WERI-Rb-1 (cell line): ENCODE results near the gene DENR.
"Not testable (repeated sequence)": the region's sequence is repeated elsewhere in the genome, so short reads cannot be mapped to it uniquely, and the experiment has no call there.

Source experiments
- DNase-seq: peaks from one replicate; pipeline ENCODE4 v3.0.0-alpha.2; 2020
- H3K27ac ChIP-seq: fragments of 250-450 bp; sonication (Bioruptor Pico); 2 replicates; pipeline ENCODE4 v1.5.1; 2020; ENCODE audit warnings: mild to moderate bottlenecking, moderate library complexity
- H3K27me3 ChIP-seq: fragments of 250-450 bp; sonication (Bioruptor Pico); 2 replicates; pipeline ENCODE4 v1.5.1; 2021; ENCODE audit warnings: mild to moderate bottlenecking, low read depth, moderate library complexity; ENCODE audit not compliant: insufficient read depth, severe bottlenecking
- H3K36me3 ChIP-seq: fragments of 250-450 bp; sonication (Bioruptor Pico); 2 replicates; pipeline ENCODE4 v1.5.1; 2020; ENCODE audit warnings: mild to moderate bottlenecking, moderate library complexity
- H3K4me3 ChIP-seq: 2 replicates; pipeline ENCODE4 v1.5.1; 2011; ENCODE audit warnings: low read depth, mild to moderate bottlenecking, control low read depth, low read length
- H3K9me3 ChIP-seq: fragments of 250-450 bp; sonication (Bioruptor Pico); 2 replicates; pipeline ENCODE4 v1.5.1; 2021; ENCODE audit warnings: mild to moderate bottlenecking, moderate library complexity; ENCODE audit not compliant: severe bottlenecking
- TF ChIP-seq, protein P1 (sequence below): IDR thresholded peaks from 2 replicates; pipeline ENCODE4 v1.5.1; 2011; ENCODE audit warnings: low read depth, mild to moderate bottlenecking, control low read depth, inconsistent platforms, low read length

Gene DENR

DNA sequence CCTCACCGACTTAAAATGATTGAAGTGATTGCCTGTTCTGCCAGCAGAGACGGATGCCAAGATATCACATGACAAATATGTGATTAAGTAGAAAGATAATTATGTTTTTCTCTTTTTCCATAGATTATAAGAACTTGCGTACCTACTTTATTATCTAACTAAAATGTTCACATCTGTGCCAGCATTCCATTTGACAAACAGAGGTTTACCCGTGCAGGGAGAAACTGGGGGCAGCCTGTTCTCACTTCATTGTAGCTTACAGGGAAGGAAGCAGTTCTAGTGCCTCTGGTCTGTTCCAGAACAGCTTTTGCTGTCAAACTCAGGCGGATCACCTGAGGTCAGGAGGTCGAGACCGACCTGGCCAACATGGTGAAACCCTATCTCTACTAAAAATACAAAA is 51.3 kb downstream of the DENR start:
- no peak for DNase-seq
- Histone ChIP-seq H3K4me3 (no peak overlapping the region), H3K27ac (no peak overlapping the region), H3K9me3 (no peaks in the 10 kb centered on the region), H3K27me3 (no peaks in the 10 kb centered on the region), H3K36me3 (no peaks in the 10 kb centered on the region; the same call in 1 of the 2 replicates)
- TF ChIP-seq, protein P1, sequence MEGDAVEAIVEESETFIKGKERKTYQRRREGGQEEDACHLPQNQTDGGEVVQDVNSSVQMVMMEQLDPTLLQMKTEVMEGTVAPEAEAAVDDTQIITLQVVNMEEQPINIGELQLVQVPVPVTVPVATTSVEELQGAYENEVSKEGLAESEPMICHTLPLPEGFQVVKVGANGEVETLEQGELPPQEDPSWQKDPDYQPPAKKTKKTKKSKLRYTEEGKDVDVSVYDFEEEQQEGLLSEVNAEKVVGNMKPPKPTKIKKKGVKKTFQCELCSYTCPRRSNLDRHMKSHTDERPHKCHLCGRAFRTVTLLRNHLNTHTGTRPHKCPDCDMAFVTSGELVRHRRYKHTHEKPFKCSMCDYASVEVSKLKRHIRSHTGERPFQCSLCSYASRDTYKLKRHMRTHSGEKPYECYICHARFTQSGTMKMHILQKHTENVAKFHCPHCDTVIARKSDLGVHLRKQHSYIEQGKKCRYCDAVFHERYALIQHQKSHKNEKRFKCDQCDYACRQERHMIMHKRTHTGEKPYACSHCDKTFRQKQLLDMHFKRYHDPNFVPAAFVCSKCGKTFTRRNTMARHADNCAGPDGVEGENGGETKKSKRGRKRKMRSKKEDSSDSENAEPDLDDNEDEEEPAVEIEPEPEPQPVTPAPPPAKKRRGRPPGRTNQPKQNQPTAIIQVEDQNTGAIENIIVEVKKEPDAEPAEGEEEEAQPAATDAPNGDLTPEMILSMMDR, result no peak

DNA sequence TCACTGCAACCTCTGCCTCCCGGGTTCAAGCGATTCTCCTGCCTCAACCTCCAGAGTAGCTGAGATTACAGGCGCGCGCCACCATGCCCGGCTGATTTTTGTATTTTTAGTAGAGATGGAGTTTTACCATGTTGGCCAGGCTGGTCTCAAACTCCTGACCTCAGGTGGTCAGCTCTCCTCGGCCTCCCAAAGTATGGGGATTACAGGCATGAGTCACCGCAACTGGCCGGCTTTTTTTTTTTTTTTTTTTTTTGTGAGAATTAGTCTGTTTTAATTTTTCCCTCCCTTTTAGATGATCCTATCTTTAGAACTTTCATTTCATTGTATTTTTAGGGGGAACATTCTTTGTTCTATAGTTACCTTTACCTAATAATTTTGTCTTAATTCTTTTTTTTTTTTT is 52.3 kb downstream of the DENR start:
- H3K27me3 ChIP-seq, DNase-seq, H3K27ac ChIP-seq, H3K9me3 ChIP-seq, H3K4me3 ChIP-seq, H3K36me3 ChIP-seq: not testable (repeated sequence)

DNA sequence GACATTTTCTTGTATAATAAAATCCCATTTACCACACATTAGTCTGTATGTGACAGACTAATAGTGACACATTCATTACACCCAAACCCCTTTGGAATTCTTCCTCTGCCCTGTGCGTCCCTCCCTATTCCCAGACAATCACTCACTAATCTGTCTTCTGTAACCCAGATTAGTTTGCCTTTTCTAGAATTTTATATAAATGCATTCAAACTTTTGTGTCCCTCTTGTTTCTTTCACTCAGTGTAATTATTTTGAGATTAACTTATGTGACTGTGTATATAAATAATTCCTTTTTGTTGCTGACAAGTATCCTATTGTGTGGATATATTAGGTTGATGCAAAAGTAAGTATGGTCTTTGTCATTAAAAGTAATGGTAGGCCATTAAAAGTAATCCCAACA is 55.0 kb downstream of the DENR start:
- no peak overlapping the region for H3K27ac ChIP-seq
- TF ChIP-seq, protein P1, result no peak
- peaks cover 3% of the 10 kb centered on the region for H3K9me3 ChIP-seq
- DNase-seq, result no peak
- H3K27me3 ChIP-seq, result no peaks in the 10 kb centered on the region
- no peak overlapping the region for H3K4me3 ChIP-seq
- H3K36me3 ChIP-seq, result no peaks in the 10 kb centered on the region; the same call in 1 of the 2 replicates

DNA sequence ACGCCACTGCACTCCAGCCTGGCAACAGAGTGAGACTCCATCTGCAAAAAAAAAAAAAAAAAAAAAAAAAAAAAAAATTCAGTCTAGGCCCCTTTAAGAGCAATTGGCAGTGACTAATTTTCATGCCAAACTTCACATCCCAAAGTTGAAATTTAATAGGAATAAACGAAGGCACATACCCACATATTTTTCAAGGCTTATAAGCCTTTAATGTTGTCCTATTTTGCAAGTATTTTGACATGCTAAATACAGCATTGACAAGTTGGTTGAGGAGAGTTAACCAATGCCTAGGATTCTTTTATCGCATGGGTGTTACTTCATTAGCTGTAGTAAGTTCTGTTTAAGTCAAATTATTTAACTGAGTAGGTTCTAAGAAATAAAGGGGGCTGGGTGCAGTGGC is 59.2 kb downstream of the DENR start:
- TF ChIP-seq, protein P1, result no peak
- no peaks in the 10 kb centered on the region for H3K27me3 ChIP-seq

DNA sequence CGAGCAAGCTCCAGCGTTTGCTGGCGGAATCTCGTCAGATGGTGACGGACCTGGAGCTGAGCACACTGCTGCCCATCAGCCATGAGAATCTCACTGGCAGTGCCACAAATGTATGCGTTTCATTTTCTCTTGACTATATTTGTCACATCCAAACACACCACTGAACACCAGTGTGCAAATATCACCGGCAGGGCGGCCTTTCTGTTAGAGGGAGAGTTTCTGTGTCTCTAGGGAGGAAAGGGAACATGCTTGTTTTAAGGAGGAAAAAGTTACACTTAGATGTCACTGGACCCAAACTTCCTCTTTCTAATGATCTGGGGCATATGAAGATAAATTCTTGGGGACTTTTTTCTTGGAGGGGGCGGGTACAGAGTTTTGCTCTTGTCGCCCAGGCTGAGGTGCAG is 60.7 kb downstream of the DENR start:
- Histone ChIP-seq H3K9me3 (peaks cover 3% of the 10 kb centered on the region), H3K27ac (no peak overlapping the region), H3K36me3 (no peaks in the 10 kb centered on the region), H3K27me3 (no peaks in the 10 kb centered on the region), H3K4me3 (no peak overlapping the region)
- DNase-seq, result no peak
- TF ChIP-seq, protein P1, result no peak

More for the DNA sequence above, 59.2 kb downstream of the DENR start:
- DNase-seq, result no peak
- no peaks in the 10 kb centered on the region for H3K36me3 ChIP-seq
- no peak overlapping the region for H3K4me3 ChIP-seq
- peaks cover 3% of the 10 kb centered on the region for H3K9me3 ChIP-seq
- H3K27ac ChIP-seq, result no peak overlapping the region

DNA sequence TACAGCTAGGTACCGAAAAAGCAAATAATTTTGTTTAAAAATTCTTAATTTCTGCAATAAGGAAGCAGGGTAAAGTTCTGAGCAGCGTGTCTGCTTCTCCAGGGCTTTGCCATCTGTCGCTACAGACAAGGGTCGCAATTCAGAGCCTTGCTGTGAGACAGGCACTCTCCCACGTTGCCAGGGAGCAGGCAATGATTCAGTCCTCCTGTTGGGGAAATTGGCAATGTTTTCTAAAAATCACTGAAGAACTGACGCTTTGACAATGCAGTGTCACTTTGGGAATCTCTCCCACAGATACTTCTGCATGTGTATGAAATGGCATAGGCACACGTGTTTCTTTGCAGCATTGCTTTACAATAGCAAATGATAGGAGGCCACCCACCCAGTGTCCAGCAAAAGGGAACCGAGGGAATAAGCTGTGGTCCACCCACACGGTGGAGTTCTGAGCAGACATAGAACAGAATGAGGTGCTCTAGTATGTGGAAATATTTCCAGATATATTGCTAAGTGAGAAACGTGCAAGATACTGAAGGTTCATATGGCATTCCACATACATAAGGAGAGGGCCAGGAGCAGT is 66.7 kb downstream of the DENR start:
- no peak for DNase-seq
- no peak overlapping the region for H3K4me3 ChIP-seq
- no peaks in the 10 kb centered on the region for H3K36me3 ChIP-seq
- no peaks in the 10 kb centered on the region for H3K27me3 ChIP-seq
- TF ChIP-seq, protein P1, result no peak
- no peak overlapping the region; the same call in 1 of the 2 replicates for H3K27ac ChIP-seq
- no peaks in the 10 kb centered on the region for H3K9me3 ChIP-seq
